Peyer's patch (tissue), 4 donors: ENCODE data around the gene OR14A2. TPM values are rescaled to one million over a fixed set of nuclear protein-coding genes. Genes with fewer than 3 reads are reported as not detected.
"Not testable (repeated sequence)": the region's sequence is repeated elsewhere in the genome, so short reads cannot be mapped to it uniquely, and the experiment has no call there.

ENCODE experiments used
- DNase-seq, 3 donors: peaks; one replicate each; pipeline ENCODE4 v3.0.0-alpha.2; 2017 to 2019
- H3K27ac ChIP-seq, 4 donors: fragments of 200-600 bp; sonication (generic); one replicate each; pipeline ENCODE4 v1.5.1; 2016 to 2019
- H3K27me3 ChIP-seq, 2 donors: fragments of 200-600 bp; sonication (generic); one replicate each; pipeline ENCODE4 v1.5.1; 2019
- H3K36me3 ChIP-seq, 3 donors: fragments of 200-600 bp; sonication (generic); one replicate each; pipeline ENCODE4 v1.5.1; 2016 to 2019
- H3K4me1 ChIP-seq, 4 donors: fragments of 200-600 bp; sonication (generic); one replicate each; pipeline ENCODE4 v1.5.1; 2016 to 2019
- H3K4me3 ChIP-seq, 4 donors: fragments of 200-600 bp; sonication (generic); 1 replicate in 3 of 4; 2 replicates in 1 of 4; pipeline ENCODE4 v1.5.1; 2016 to 2019; ENCODE audit warnings: mild to moderate bottlenecking in 1 of 4
- H3K9me3 ChIP-seq, 4 donors: fragments of 200-600 bp; sonication (generic); one replicate each; pipeline ENCODE4 v1.5.1; 2016 to 2019; ENCODE audit warnings: mild to moderate bottlenecking in 1 of 4
- CTCF ChIP-seq, 6 experiments: fragments of 450-650 bp in 4 of 6; fragments of 200-600 bp in 2 of 6; sonication (generic) in 1 of 6; IDR thresholded peaks; one replicate each; pipeline ENCODE4 v1.5.1; 2017 to 2019; ENCODE audit warnings: antibody characterized with exemption in 6 of 6, mild to moderate bottlenecking in 3 of 6, moderate library complexity in 1 of 6
- POLR2A ChIP-seq, 2 donors: fragments of 450-650 bp; IDR thresholded peaks; one replicate each; pipeline ENCODE4 v1.5.1; 2017; ENCODE audit warnings: antibody characterized with exemption in 2 of 2, mild to moderate bottlenecking in 2 of 2, moderate library complexity in 2 of 2
- total RNA-seq, 4 donors: library from RNA; depleted of rRNA; stranded (reverse); fragments of >200 nt; gene quantifications; one replicate each; pipeline ENCODE4 v1.1.0, GENCODE V29; 2016

OR14A2 gene
- total RNA-seq, 4 donors from 2014 or later, result not detected

GRCh38 chr1:247721222-247721621, 26.7 kb downstream of the OR14A2 start:
- Histone ChIP-seq H3K27me3 (no peaks in the 10 kb centered on the region), H3K9me3 (no peaks in the 10 kb centered on the region), H3K36me3 (no peaks in the 10 kb centered on the region), H3K4me3 (no peak overlapping the region), H3K27ac (no peak overlapping the region), H3K4me1 (no peaks in the 10 kb centered on the region)
- DNase-seq, result no peak
- no peak for TF ChIP-seq CTCF (IDR thresholded peaks at IDR 0.05)
- no peak for TF ChIP-seq POLR2A (IDR thresholded peaks at IDR 0.05)

GRCh38 chr1:247716546-247716945, 31.4 kb downstream of the OR14A2 start, which contains the start of gene OR6F1:
Gene OR6F1, minus strand, starts transcription at chr1:247716646. Its CDS starts 3,891 bp downstream, at chr1:247712755.
- Histone ChIP-seq H3K36me3 (no peaks in the 10 kb centered on the region), H3K4me3 (no peak within 1 kb of the TSS), H3K27ac (no peak within 1 kb of the TSS), H3K4me1 (no peaks in the 10 kb centered on the region), H3K27me3 (no peaks in the 10 kb centered on the region), H3K9me3 (no peaks in the 10 kb centered on the region)
- no peak for TF ChIP-seq POLR2A (IDR thresholded peaks at IDR 0.05)
- no peak for TF ChIP-seq CTCF (IDR thresholded peaks at IDR 0.05)
- DNase-seq, result no peak

- TF ChIP-seq CTCF (IDR thresholded peaks at IDR 0.05) (no peak), POLR2A (IDR thresholded peaks at IDR 0.05) (no peak)
- Histone ChIP-seq H3K4me3 (no peak overlapping the region), H3K4me1 (no peaks in the 10 kb centered on the region), H3K36me3 (no peaks in the 10 kb centered on the region), H3K27me3 (no peaks in the 10 kb centered on the region), H3K27ac (no peak overlapping the region), H3K9me3 (peaks cover 0 to 3% (median 0%) of the 10 kb centered on the region in 4 donors)
- no peak for DNase-seq
Measured at GRCh38 chr1:247713753-247714152, 34.2 kb downstream of the OR14A2 start.

- H3K27me3 ChIP-seq, H3K9me3 ChIP-seq: not testable (repeated sequence)
Measured at GRCh38 chr1:247710681-247711080, 37.3 kb downstream of the OR14A2 start.

GRCh38 chr1:247701338-247701737, 46.6 kb downstream of the OR14A2 start:
- no peaks in the 10 kb centered on the region for H3K9me3 ChIP-seq
- no peaks in the 10 kb centered on the region for H3K4me1 ChIP-seq
- no peak for DNase-seq
- H3K4me3 ChIP-seq, result no peak overlapping the region
- TF ChIP-seq CTCF (IDR thresholded peaks at IDR 0.05), result no peak
- no peak for TF ChIP-seq POLR2A (IDR thresholded peaks at IDR 0.05)
- no peaks in the 10 kb centered on the region for H3K36me3 ChIP-seq
- H3K27me3 ChIP-seq, result no peaks in the 10 kb centered on the region
- H3K27ac ChIP-seq, result no peak overlapping the region

More at GRCh38 chr1:247710681-247711080, 37.3 kb downstream of the OR14A2 start:
- DNase-seq, H3K27ac ChIP-seq, H3K4me1 ChIP-seq, H3K4me3 ChIP-seq, H3K36me3 ChIP-seq: not testable (repeated sequence)

- H3K9me3 ChIP-seq, result no peaks in the 10 kb centered on the region
- peak in 1 of 3 donors; percentile 62 for DNase-seq
- H3K27ac ChIP-seq, result no peak overlapping the region
- H3K36me3 ChIP-seq, result no peaks in the 10 kb centered on the region
- TF ChIP-seq POLR2A (IDR thresholded peaks at IDR 0.05), result no peak
- TF ChIP-seq CTCF (IDR thresholded peaks at IDR 0.05), result peak in 5 of 6 experiments; percentile 7 to 45 (median 35)
- H3K4me3 ChIP-seq, result no peak overlapping the region
- H3K4me1 ChIP-seq, result no peaks in the 10 kb centered on the region
- no peaks in the 10 kb centered on the region for H3K27me3 ChIP-seq
Measured at GRCh38 chr1:247681288-247681897, 66.5 kb downstream of the OR14A2 start.
